Suprapubic skin (tissue), 3 donors: ENCODE results near the gene ANO2.

ENCODE experiments used
- CTCF ChIP-seq, 2 donors: fragments of 200-600 bp in 1 of 2; fragments of 450-650 bp in 1 of 2; sonication (generic) in 1 of 2; IDR thresholded peaks; one replicate each; pipeline ENCODE4 v1.5.1; 2016 to 2019; ENCODE audit warnings: antibody characterized with exemption in 2 of 2, mild to moderate bottlenecking in 1 of 2, moderate library complexity in 1 of 2
- POLR2A ChIP-seq, 2 donors: fragments of 450-650 bp; IDR thresholded peaks; one replicate each; pipeline ENCODE4 v1.6.1; 2017; ENCODE audit warnings: antibody characterized with exemption in 2 of 2, mild to moderate bottlenecking in 2 of 2, moderate library complexity in 2 of 2

- TF ChIP-seq POLR2A (IDR thresholded peaks at IDR 0.05) = no peak
- no peak for TF ChIP-seq CTCF (IDR thresholded peaks at IDR 0.05)
Observed at GRCh38 chr12:5947006-5947405, 1.9 kb upstream of the ANO2 start.
